GM19239 (cell line): ENCODE results near the gene PEPD.

Experiments used
- DNase-seq: peaks from one replicate; pipeline ENCODE4 v3.0.0; 2011; ENCODE audit warnings: low spot score; ENCODE audit not compliant: insufficient read length
- FAIRE-seq: peaks from 2 replicates; lab custom pipeline; 2011; peaks lifted over from hg19 to GRCh38; lab: Jason Lieb, UNC

The PEPD gene

GRCh38 chr19:33350538-33351309 lies 170.9 kb downstream of the PEPD start:
- no peak for FAIRE-seq
- no peak for DNase-seq

GRCh38 chr19:33349319-33350289 lies 172.0 kb downstream of the PEPD start:
- DNase-seq: no peak
- no peak for FAIRE-seq

GRCh38 chr19:33348301-33349010 lies 173.1 kb downstream of the PEPD start:
- DNase-seq: no peak
- FAIRE-seq: no peak

- FAIRE-seq (no peak), DNase-seq (no peak)
Measured at GRCh38 chr19:33347300-33347699, 174.3 kb downstream of the PEPD start.

GRCh38 chr19:33346665-33347064 lies 174.9 kb downstream of the PEPD start:
- FAIRE-seq (no peak), DNase-seq (no peak)

GRCh38 chr19:33345163-33345562 lies 176.4 kb downstream of the PEPD start:
- DNase-seq (no peak), FAIRE-seq (no peak)

GRCh38 chr19:33344573-33344925 lies 177.0 kb downstream of the PEPD start:
- FAIRE-seq (no peak), DNase-seq (no peak)

- no peak for DNase-seq
- no peak for FAIRE-seq
Measured at GRCh38 chr19:33343859-33344572, 177.6 kb downstream of the PEPD start.

GRCh38 chr19:33343301-33343700 lies 178.3 kb downstream of the PEPD start:
- FAIRE-seq: no peak

GRCh38 chr19:33340991-33341390 lies 180.6 kb downstream of the PEPD start:
- no peak for FAIRE-seq
- no peak for DNase-seq

More at GRCh38 chr19:33343301-33343700, 178.3 kb downstream of the PEPD start:
- no peak for DNase-seq

GRCh38 chr19:33339016-33339984 lies 182.3 kb downstream of the PEPD start:
- DNase-seq (no peak), FAIRE-seq (no peak)
